Measurements from ENCODE around the gene SP1. TPM values are rescaled to one million over a fixed set of nuclear protein-coding genes. Genes with fewer than 3 reads are reported as not detected.

SP1 gene
- total RNA-seq, 4 donors from 2014 or later, result 54.0 to 85.7 (median 72.2) TPM

- H3K27ac ChIP-seq (replicated peaks in 1 of 4), result peak overlapping the region; percentile 88 to 93 (median 91)
- no peak for DNase-seq (ENCODE audit: extremely low spot score)
- no peak for TF ChIP-seq EP300 (IDR thresholded peaks at IDR 0.05)
- peaks cover 30 to 38% (median 36%) of the 10 kb centered on the region in 4 donors for H3K4me1 ChIP-seq
- no peaks in the 10 kb centered on the region for H3K9me3 ChIP-seq
- H3K27me3 ChIP-seq, result no peaks in the 10 kb centered on the region
- H3K4me3 ChIP-seq, result peak overlapping the region; percentile 55 to 71 (median 60)
- intact Hi-C loops (cut with DNase I), result no loop called here
- H3K36me3 ChIP-seq, result peaks cover 12 to 28% (median 24%) of the 10 kb centered on the region in 4 donors
- WGBS, result 19% methylated on average over 19 of the region's 23 CpGs
Measured at GRCh38 chr12:53378724-53379388, 1.1 kb upstream of the SP1 start.

- Histone ChIP-seq H3K27me3 (no peaks in the 10 kb centered on the region), H3K4me1 (peaks cover 37 to 45% (median 43%) of the 10 kb centered on the region in 4 donors), H3K27ac (replicated peaks in 1 of 4) (peak overlapping the region; percentile 98 to 100 (median 100)), H3K4me3 (peak overlapping the region; percentile 79 to 93 (median 86)), H3K36me3 (peaks cover 13 to 35% (median 31%) of the 10 kb centered on the region in 4 donors), H3K9me3 (no peaks in the 10 kb centered on the region)
- peak; percentile 100 for DNase-seq (ENCODE audit: extremely low spot score)
- intact Hi-C loops (cut with DNase I), result no loop called here
- whole genome bisulfite sequencing, result under 1% methylated on average over 26 of the region's 29 CpGs
- TF ChIP-seq POLR2A (IDR thresholded peaks at IDR 0.05; ENCODE audit: low read depth), result peak; percentile 86
- TF ChIP-seq CTCF (IDR thresholded peaks at IDR 0.05), result peak in 1 of 3 experiments; percentile 16
- peak; percentile 93 to 98 for TF ChIP-seq POLR2AphosphoS5 (IDR thresholded peaks at IDR 0.05)
- no peak for TF ChIP-seq EP300 (IDR thresholded peaks at IDR 0.05)
Measured at GRCh38 chr12:53379389-53380103, 430 bp upstream of the SP1 start.

- H3K36me3 ChIP-seq, result peaks cover 22 to 47% (median 42%) of the 10 kb centered on the region in 4 donors
- intact Hi-C loops (cut with DNase I), result no loop called here
- H3K27ac ChIP-seq (replicated peaks in 1 of 4), result peak overlapping the region; percentile 98 to 100 (median 100)
- H3K27me3 ChIP-seq, result no peaks in the 10 kb centered on the region
- no peak for TF ChIP-seq POLR2AphosphoS5 (IDR thresholded peaks at IDR 0.05)
- TF ChIP-seq EP300 (IDR thresholded peaks at IDR 0.05), result no peak
- no peak for TF ChIP-seq POLR2A (IDR thresholded peaks at IDR 0.05; ENCODE audit: low read depth)
- no peak for TF ChIP-seq CTCF (IDR thresholded peaks at IDR 0.05)
- WGBS, result 10% methylated on average over 21 of the region's 21 CpGs
- no peak for DNase-seq (ENCODE audit: extremely low spot score)
- H3K9me3 ChIP-seq, result no peaks in the 10 kb centered on the region
- peak overlapping the region; percentile 79 to 93 (median 86) for H3K4me3 ChIP-seq
- peaks cover 52 to 60% (median 58%) of the 10 kb centered on the region in 4 donors for H3K4me1 ChIP-seq
Measured at GRCh38 chr12:53380794-53381730, 1.1 kb downstream of the SP1 start.

GRCh38 chr12:53381731-53382630, 2.0 kb downstream of the SP1 start:
- peaks cover 22 to 53% (median 42%) of the 10 kb centered on the region in 4 donors for H3K36me3 ChIP-seq
- intact Hi-C loops (cut with DNase I), result no loop called here
- H3K4me1 ChIP-seq, result peaks cover 60 to 70% (median 68%) of the 10 kb centered on the region in 4 donors
- DNase-seq (ENCODE audit: extremely low spot score), result no peak
- no peak for TF ChIP-seq POLR2A (IDR thresholded peaks at IDR 0.05; ENCODE audit: low read depth)
- TF ChIP-seq CTCF (IDR thresholded peaks at IDR 0.05), result peak in 2 of 3 experiments; percentile 24 to 27
- H3K9me3 ChIP-seq, result no peaks in the 10 kb centered on the region
- H3K4me3 ChIP-seq, result peak overlapping the region; percentile 79 to 93 (median 86)
- peak overlapping the region; percentile 98 to 100 (median 100) for H3K27ac ChIP-seq (replicated peaks in 1 of 4)
- 41% methylated on average over 6 of the region's 9 CpGs for WGBS
- H3K27me3 ChIP-seq, result no peaks in the 10 kb centered on the region
